GM18873 (cell line): ENCODE measurements around the gene NEK8.
"Not testable (repeated sequence)": the region's sequence is repeated elsewhere in the genome, so short reads cannot be mapped to it uniquely, and the experiment has no call there.

Source experiments
- ATAC-seq: cut with Tn5 transposase; IDR thresholded peaks from one replicate; pipeline ENCODE4 v1.9.1; 2021; ENCODE audit warnings: mild to moderate bottlenecking, moderate library complexity, moderate number of reproducible peaks; ENCODE audit not compliant: unreplicated experiment, low FRiP score

Gene NEK8

DNA sequence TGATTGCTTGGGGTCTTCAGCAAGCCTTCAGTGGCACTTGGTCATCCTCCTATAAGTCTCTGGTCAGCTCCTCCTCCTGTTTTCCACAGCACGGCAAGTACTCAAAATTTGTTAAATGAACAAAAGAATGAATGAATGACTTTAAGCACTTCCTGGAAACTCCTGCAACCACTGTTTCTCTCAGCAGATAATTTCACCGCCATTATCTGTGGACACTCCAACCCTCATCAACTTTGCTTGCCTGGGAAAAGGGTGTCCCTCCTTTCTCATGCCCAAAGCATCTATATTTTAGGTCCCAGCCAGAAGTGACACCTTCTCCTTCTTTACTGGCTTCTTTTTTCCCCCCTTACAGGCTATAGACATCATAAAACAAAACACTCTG, 21.3 kb upstream of the NEK8 start:
- no peak for ATAC-seq

DNA sequence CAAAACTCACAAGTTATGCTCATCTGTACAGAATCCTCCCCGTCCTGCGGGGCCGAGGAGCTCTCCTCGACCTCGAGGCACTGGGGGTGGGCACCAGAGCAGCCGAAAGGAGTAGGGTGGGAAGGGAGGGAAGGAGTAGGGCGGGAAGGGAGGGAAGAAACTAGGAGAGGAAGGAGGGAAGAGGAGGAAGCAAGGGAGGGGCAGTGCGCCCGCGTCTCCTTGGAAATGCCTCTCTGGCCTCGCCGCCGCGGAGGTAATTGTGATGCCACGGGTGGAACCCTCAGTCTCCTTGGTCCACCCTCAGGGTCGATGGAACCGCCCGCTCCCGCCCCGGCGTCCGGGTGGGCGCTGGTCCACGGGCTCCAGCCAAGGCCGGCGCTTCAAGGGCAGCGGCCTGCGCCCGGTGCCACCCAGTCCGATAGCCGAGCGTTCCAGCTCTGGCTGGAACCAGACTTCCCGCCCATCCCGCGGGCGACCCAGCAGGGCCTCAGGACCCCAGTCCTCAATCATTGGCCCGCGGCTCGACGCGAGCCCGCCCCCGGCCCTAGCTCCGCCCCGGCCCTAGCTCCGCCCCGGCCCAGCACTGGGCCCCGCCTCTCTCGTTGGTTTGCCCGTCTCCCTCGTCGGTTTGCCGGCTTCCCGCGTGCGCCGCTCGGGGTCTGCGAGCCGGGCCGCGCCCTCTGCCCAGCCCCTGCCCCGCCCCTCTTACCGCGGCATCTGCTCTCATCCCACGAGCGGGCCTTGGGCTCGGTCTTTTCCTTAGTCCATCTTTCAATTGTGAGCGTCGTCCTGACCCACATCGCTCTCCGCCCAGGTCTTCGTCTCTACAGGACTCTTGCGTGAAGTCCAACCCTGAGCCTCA, 17.5 kb upstream of the NEK8 start:
- ATAC-seq, result peak; percentile 62

DNA sequence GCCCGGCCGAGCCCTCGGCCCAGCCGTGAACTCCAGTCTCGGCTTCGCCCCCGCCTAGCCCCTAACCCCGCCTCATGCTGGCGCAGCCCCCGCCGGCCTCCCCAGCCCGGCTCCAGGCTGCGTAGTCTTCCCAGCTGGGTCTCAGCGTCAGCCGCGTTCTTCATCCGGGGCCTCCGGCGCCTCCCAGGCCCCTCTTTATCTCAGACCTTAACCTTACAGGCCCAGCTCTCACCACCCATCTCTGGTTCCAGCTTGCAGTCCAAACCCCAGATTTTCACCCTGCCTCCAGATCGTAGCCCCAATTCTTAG, 16.9 kb upstream of the NEK8 start, which contains the start of gene PROCA1:
Gene PROCA1 (minus strand): TSS at position 166 of the 309 bp plus-strand sequence. CDS start 228 bp downstream, outside the sequence.
- no peak for ATAC-seq

DNA sequence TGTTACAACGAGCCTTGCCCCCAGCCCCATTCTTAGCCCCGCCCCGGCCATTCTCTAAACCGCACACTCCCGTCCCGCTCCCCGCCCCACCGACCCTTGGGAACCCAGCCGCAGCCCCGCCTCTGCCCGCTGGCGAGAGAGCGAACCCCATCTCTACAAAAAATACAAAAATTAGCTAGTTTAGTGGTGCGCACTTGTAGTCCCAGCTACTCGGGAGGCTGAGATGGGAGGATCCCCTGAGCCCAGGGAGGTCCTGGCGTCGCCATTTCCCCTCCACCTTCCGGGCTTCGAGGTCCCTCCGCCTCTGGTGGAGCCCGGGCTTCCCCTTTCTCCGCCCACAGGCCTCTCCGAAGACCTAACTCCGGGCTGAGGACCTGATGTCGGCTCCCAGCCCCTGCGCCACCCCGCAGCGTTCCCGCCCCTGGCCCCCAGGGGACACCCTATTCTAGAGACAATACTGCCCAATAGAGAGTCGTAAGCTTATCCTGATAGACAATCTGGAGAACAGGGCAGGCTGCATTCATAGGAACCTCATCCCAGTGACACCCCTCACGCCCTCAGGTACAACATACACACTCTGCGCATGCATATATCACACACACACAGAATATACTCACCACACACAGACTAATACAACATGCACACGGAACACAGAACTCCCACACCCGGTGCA, 16.4 kb upstream of the NEK8 start:
- ATAC-seq, result no peak

DNA sequence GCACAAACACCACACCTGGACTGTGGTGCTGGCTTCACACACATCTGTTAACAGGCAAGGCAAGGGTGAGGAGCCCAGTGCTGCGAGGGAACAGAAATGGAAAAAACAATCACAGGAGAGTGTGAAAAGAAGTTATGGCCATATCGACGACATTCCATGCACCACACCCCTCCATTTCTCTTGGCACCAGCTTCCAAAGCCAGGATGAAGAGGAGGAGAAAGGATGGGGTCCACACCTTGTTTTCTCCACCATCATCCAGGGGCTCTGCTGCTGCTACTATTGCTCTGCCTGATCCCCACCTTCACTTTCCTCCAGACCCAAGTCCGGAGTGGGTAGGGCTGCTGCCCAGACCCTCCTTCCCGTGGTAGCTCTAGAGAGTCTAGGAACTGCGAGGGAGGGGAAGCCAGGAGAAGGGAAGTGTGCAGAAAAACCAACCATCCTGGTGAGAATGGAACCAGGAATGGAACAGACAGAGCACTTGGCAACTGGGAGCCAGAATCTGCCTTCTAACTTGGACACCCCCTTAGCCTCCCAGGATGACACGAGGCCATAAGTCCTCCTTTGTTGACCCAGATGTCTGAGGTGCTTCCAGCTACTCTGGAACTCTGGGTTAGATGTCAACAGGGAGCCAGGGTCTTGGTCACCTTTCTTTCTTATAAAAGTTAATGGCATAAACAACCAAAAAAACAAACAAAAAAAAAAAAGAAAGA, 15.7 kb upstream of the NEK8 start:
- ATAC-seq, result no peak

DNA sequence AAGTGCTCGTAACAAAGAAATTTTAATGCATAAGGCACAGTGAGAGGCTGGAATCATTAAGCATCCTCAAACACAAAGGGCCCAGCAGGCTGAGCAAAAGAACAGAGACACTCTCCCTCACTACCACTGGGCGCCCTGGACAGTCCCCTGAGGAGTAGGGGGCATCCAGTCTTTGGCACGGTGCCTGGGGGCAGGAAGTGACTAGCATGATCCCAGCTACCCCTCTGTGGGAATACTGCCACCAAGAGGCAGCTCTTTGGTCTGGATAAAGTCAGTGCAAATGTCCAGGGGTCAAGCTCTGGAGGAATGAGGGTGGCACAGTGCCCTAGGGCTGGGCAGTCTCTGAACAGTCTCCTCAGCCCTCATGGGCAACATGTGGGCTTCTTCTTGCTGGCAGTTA, 14.3 kb upstream of the NEK8 start:
- no peak for ATAC-seq

DNA sequence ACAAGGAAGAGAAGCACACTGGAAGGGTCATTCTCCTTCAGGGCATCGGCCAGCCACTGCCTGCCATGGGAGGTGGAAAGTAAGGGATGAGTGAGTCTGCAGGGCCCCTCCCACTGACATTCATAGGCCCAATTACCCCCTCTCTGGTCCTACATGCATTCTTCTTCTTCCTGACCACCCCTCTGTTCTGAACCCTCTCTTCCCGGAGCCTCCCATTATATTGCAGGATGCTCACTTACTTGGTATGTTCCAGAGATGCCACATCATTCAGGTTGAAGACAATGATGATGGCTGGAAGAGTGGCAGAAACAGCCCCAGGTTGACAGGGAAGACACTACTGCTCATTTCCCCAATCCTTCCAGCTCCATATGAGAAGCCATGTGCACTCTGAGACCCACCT, 13.4 kb upstream of the NEK8 start:
- no peak for ATAC-seq

DNA sequence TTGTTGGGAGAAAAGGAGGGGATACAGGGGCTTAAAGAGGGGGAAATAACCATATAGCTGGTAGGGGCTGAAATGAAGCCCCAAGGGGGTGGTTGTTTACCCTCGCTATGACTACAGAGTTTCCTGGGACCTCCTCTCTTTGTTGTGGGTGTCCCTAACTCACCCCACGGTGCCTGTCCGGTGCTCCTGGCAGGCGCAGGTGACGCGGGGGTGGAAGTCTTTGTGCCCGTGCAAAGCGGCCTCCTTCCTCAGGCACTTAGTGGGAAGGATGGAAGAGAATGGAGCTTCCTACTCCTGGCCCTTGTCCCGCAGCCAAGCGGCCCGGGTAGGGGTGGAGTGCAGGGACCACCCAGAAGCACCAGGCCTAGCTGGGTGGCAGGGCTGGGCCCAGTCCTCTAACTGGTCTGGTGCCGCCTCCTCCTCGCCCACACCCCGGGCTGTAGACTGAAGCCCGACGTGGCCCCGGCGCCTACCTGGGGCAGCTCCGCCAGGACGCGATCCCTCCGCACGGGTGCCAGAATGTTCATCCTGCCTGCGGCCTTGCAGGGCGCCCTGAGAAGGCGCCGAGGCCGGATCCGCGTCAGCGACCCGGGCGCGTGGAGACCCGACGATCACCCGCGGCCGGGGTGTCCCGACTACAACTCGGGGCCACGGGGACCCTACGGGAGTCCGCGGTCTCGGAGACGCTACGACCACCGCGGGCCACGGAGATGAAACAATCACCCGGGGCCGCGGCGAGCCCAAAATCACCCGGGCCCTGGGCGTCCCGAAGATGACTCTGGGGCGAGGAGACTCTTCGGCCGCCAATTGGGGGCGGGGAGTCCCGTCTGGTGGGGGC, 11.6 kb upstream of the NEK8 start:
- no peak for ATAC-seq

DNA sequence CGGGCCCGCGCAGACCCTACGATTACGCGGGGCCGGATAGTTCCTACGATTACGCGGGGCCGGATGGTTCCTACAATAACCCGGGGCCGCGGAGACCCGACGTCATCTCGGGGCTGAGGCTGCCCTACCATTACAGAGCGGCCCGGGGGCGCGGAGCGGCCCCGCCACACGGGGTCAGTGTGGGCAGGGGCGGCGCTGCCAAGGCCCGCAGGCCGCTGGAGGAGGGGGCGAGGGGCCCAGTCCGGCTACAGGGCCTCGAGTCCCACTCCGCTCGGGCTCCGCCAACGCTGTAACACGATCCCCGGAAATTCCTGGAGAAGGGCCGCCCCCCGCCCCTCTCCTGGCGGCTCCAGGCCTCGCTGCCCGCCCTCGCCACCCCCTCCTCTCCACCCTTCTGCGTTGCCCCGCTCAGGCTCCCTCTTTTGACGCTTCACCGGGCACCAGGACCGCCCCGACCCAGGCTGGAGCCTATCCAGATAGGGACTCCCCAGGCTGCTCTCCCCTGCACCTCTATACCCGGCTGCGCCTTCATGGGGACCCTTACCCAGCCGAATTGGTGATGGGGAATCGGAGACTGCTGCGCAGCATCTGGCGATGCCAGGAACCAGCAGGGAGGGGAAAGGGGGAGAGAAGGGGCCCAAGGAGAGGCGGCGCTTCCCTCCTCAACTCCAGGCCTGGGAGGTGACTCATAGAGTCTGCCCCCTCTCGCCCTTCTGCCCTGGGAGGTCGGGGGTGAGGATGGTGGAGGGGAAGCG, 10.8 kb upstream of the NEK8 start, which contains the start of gene RAB34:
Gene RAB34 (minus strand): TSS at position 291 of the 755 bp plus-strand sequence. CDS start 602 bp downstream, outside the sequence.
- no peak for ATAC-seq

DNA sequence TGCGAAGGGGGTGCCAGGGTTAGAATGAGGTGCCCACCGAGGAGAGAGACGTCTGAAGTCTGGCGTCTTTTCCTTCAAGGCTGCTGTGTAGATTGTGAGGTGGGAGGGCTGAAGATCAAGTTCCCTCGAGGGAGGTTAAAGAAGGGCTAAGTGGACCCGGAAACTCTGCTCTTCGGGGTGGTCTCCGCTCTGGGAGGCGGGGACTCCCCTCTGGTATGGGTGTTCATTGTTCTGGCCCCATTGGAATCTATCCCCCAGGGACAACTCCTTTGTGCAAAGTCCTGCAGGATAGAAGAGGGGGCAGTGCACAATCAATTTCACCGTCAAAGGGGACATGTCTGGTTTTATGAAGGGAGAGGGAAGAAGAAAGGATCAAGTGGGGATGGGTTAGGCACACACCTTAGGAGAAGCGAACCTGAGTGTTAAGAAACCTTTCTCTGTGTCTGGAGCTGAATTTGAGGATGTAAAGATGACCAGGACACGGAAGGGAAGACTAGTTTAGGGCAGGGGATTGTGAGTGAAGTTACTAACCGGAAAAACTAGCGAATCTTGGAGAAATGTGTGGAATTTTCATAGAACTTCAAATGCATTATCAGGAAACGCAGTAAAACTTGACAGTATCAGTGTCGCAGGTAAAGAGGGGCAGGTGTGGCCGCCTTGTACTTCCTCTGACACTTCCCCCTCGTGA, 10.1 kb upstream of the NEK8 start:
- ATAC-seq, result no peak

DNA sequence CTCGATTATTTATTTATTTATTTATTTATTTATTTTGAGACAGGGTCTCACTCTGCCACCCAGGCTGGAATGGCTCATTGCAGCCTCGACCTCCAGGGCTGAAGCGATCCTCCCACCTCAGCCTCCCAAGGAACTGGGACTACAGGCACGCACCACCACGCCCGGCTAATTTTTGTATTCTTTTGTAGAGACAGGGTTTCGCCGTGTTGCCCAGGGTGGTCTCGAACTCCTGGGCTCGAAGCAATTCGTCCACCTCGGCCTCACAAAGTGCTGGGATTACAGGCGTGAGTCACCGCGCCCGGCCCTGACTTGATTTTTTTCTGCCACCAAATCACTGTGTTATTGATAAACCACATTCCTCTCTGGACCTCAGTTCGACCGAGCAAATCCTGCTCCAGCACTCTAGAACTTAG, 9.6 kb upstream of the NEK8 start:
- no peak for ATAC-seq

DNA sequence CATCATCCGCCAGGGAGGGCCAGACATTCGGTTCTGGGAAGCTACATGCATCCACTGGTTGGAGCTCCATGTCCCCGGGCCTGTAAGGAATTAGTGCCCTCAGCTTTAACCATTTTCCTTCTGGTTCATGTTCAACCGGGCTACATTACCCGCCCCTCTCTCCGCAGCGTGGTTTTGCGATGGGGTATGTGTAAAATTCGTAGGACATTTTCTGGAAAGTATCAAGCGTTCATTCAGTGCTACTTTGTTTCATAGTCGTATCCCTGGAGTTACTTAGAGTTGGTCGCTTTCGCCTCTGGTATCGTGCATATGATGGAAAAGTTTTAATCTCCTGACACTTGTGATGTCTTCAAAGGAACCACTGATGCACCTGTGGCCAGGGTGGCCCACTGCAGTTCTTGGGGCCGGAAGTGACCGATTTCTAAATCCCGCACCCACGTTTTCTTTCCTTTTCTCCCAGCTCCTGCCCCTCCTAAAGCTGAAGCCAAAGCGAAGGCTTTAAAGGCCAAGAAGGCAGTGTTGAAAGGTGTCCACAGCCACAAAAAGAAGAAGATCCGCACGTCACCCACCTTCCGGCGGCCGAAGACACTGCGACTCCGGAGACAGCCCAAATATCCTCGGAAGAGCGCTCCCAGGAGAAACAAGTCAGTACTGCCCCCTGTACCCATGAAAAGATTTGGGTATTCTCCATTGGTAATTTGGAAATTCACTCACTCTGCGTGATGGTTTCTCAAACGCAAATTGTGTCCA, 8.2 kb upstream of the NEK8 start:
- no peak for ATAC-seq

DNA sequence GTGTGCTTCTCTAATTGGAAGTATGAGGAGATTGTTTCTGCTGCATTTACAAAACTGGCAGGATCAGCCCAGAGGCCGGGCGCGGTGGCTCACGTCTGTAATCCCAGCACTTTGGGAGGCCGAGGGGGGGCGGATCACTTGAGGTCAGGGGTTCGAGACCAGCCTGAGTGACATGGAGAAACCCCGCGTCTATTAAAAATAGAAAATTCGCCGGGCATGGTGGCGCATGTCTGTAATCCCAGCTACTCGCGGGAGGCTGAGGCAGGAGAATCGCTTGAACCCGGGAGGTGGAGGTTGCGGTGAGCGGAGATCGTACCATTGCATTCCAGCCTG, 7.6 kb upstream of the NEK8 start:
- ATAC-seq, result not testable (repeated sequence)

DNA sequence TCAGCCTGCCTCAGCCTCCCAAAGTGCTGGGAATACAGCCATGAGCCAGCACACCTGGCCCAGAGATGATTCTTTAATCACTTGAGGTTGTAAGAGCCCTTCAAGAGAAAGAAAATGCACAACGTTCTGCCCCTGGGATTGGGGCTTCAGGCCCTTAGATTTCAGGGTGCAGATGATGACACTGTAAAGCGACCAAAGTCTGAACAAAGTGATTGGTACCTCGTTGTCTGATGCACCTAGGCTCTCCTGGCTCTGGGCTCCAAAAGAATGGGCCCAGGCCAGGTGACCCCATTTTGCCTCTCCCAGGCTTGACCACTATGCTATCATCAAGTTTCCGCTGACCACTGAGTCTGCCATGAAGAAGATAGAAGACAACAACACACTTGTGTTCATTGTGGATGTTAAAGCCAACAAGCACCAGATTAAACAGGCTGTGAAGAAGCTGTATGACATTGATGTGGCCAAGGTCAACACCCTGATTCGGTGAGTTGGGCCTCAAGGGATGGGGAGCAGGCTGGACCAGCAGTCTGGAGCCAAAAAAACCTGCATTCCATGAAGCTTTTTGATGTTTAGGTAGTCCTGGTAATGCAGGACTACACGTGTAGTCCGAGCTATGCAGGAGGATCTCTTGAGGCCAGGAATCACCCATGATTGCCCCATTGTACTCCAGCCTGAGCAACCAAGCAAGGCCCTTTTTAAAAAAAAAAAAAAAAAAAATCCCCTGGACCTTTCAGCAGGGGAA, 6.0 kb upstream of the NEK8 start:
- no peak for ATAC-seq

DNA sequence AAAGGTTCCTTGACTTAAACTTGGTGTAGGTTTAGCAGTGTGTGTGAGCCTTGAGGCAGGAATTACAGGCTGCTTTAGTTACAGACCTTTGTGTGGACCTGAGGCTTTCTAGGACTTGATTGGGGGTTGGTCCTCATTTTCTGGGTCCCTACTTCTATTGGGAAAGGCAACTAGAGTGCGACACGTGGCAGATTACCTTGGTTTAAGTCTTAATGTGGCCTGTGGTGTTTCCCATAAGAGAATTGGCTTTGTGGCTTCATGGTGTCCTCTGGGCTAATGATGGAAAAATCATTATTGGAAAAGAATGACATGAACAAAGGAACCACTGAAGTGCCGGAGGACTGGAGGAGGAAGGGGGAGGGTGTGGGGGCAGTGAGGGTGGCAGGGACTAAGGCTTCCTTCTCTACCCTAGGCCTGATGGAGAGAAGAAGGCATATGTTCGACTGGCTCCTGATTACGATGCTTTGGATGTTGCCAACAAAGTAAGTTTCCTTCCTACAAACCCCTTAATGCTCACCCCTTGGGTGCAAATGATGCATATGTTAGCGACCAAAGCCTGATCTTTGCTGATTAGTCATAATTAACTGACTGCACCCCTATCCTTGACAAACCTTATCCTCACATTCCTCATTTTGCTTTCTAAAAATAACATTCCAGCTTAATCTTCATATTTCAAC, 5.3 kb upstream of the NEK8 start:
- ATAC-seq, result no peak

DNA sequence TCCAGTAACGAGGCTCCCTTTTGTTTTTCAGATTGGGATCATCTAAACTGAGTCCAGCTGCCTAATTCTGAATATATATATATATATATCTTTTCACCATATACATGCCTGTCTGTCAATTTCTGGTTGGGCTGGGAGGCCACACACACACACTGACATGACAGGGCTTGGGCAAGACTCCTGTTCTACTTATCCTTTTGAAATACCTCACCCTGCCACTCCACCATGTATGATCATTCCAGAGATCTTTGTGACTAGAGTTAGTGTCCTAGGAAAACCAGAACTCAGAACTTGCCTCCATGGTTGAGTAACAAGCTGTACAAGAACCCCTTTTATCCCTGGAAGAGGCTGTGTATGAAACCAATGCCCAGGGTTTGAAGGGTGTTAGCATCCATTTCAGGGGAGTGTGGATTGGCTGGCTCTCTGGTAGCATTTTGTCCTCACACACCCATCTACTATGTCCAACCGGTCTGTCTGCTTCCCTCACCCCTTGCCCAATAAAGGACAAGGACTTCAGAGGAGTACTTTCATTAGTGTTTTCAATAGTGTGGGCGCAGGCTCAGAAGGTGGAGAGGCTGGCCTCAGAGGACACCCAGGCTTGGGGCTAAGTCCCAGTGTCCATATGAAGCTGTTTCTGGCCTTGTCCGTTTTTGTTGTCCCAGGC, 4.6 kb upstream of the NEK8 start:
- ATAC-seq, result not testable (repeated sequence)
